Mesothelial cell of epicardium (in vitro differentiated cells): Measurements from ENCODE around the gene WWOX. TPM values are rescaled to one million over a fixed set of nuclear protein-coding genes. Genes with fewer than 3 reads are reported as not detected.

Experiments used
- DNase-seq, 2 experiments: peaks; one replicate each; pipeline ENCODE4 v3.0.0; 2021; ENCODE audit warnings: low spot score in 2 of 2; ENCODE audit not compliant: unreplicated experiment in 2 of 2
- H3K27ac Mint-ChIP-seq: 2 replicates; pipeline ENCODE4 v1.8.0; 2021; ENCODE audit warnings: mixed read lengths
- H3K27me3 Mint-ChIP-seq: 2 replicates; pipeline ENCODE4 v1.8.0; 2021; ENCODE audit warnings: low read depth, mixed read lengths
- H3K36me3 Mint-ChIP-seq: 2 replicates; pipeline ENCODE4 v1.8.0; 2021; ENCODE audit warnings: mixed read lengths
- H3K4me1 Mint-ChIP-seq: 2 replicates; pipeline ENCODE4 v1.8.0; 2021; ENCODE audit warnings: mixed read lengths
- H3K4me3 Mint-ChIP-seq: 2 replicates; pipeline ENCODE4 v1.8.0; 2021; ENCODE audit warnings: mild to moderate bottlenecking, moderate library complexity, mixed read lengths
- H3K9me3 Mint-ChIP-seq: 2 replicates; pipeline ENCODE4 v1.8.0; 2021; ENCODE audit warnings: mixed read lengths
- CTCF ChIP-seq: fragments of 200-600 bp; sonication (generic); IDR thresholded peaks from one replicate; pipeline ENCODE4 v1.5.0; 2021; ENCODE audit warnings: antibody characterized with exemption; ENCODE audit not compliant: unreplicated experiment
- total RNA-seq: library from RNA; stranded (reverse); gene quantifications from 3 replicates; pipeline ENCODE4 v1.2.1, GENCODE V29; 2021

Gene WWOX
- total RNA-seq, 1 donor from 2014 or later, result 29.7 TPM

- peaks cover 11% of the 10 kb centered on the region for H3K4me1 Mint-ChIP-seq
- TF ChIP-seq CTCF, result no peak
- no peaks in the 10 kb centered on the region for H3K27me3 Mint-ChIP-seq
- no peak for DNase-seq
- no peak overlapping the region for H3K27ac Mint-ChIP-seq
- H3K9me3 Mint-ChIP-seq, result peaks cover 4% of the 10 kb centered on the region
- peaks cover 2% of the 10 kb centered on the region for H3K36me3 Mint-ChIP-seq
- no peak overlapping the region for H3K4me3 Mint-ChIP-seq
Measured at GRCh38 chr16:78385086-78385805, 285.8 kb downstream of the WWOX start.

GRCh38 chr16:78386557-78387324 is 287.3 kb downstream of the WWOX start:
- no peak overlapping the region for H3K4me3 Mint-ChIP-seq

GRCh38 chr16:78389009-78389498 is 289.6 kb downstream of the WWOX start:
- no peak overlapping the region for H3K27ac Mint-ChIP-seq
- H3K36me3 Mint-ChIP-seq, result peaks cover 5% of the 10 kb centered on the region
- TF ChIP-seq CTCF, result no peak
- DNase-seq, result no peak
- no peaks in the 10 kb centered on the region for H3K27me3 Mint-ChIP-seq
- H3K4me3 Mint-ChIP-seq, result no peak overlapping the region
- H3K4me1 Mint-ChIP-seq, result peaks cover 11% of the 10 kb centered on the region
- peaks cover 5% of the 10 kb centered on the region for H3K9me3 Mint-ChIP-seq

More at GRCh38 chr16:78386557-78387324, 287.3 kb downstream of the WWOX start:
- H3K27me3 Mint-ChIP-seq, result no peaks in the 10 kb centered on the region
- peaks cover 2% of the 10 kb centered on the region for H3K36me3 Mint-ChIP-seq
- TF ChIP-seq CTCF, result no peak
- H3K9me3 Mint-ChIP-seq, result peaks cover 4% of the 10 kb centered on the region
- no peak for DNase-seq
- H3K4me1 Mint-ChIP-seq, result peaks cover 11% of the 10 kb centered on the region
- H3K27ac Mint-ChIP-seq, result no peak overlapping the region

DNA sequence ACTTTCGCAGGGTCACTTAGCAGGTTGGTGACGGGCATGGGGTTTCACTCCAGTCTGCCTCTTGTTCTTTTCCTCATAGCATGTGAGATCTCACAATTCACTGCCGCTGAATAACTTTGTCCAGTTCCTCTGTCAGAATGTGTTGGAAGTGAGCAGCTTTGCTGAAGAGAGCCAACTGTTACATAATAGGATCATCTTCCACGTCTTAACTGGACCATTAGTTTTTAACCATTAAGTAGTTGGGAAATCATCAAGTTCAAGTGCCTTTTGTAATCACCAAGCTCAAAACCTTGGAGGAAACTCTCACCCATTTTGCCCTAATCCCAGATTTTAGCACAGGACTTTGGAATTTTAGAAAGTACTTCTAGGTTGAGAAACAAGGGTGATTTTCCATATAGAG is 290.6 kb downstream of the WWOX start:
- Mint-ChIP-seq H3K9me3 (peaks cover 5% of the 10 kb centered on the region), H3K4me3 (no peak overlapping the region), H3K27ac (peak overlapping the region; percentile 34), H3K4me1 (peaks cover 11% of the 10 kb centered on the region), H3K27me3 (no peaks in the 10 kb centered on the region), H3K36me3 (peaks cover 5% of the 10 kb centered on the region)
- DNase-seq, result no peak
- no peak for TF ChIP-seq CTCF

DNA sequence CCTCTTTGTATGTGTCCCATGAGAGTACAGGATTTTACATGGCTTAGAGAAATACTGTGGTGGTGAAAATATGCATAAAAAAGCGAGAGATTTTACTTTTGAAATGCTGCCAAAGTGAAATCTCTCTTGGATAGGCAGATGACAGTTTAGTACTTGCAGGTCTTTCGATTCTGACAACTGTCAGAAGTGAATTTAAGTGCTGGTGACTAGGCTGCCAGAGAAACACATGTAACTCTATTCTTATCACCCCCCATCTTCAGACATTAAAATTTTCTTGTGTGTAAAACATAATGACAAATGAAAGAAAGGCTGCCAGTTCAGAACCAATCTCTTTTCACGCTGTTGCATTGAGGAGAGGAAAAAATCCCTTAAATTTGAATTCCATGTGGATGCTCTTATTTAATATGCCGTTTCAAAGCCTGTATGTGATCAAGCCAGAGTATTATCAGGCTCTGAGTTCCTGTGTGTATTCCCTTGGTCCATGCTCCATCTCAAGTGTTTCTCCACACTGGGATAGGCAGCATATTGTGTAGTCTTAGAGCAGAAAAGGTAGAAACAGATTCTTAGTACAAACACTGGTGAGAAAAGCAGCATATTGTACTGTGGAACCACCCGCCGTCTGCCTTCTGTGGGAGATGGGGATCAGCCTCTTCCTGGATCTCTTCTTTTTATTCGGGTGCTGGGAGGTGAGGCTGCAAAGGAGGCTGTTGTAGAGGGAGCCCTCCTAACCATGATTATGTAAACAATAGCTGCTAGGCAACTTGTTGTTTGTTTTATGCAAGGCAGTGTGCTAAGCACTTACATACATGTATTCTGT is 291.3 kb downstream of the WWOX start:
- Mint-ChIP-seq H3K9me3 (peaks cover 5% of the 10 kb centered on the region), H3K36me3 (peaks cover 5% of the 10 kb centered on the region), H3K27ac (no peak overlapping the region), H3K4me3 (no peak overlapping the region), H3K4me1 (peaks cover 11% of the 10 kb centered on the region), H3K27me3 (no peaks in the 10 kb centered on the region)
- DNase-seq, result no peak
- TF ChIP-seq CTCF, result no peak
